Ishikawa (cell line): ENCODE measurements around the gene VPS37B.

Experiments used
- CEBPB ChIP-seq: IDR thresholded peaks from 2 replicates; pipeline ENCODE4 v1.6.1; 2012
- CREB1 ChIP-seq: IDR thresholded peaks from 2 replicates; pipeline ENCODE4 v1.6.1; 2012; ENCODE audit warnings: low read depth
- EGR1 ChIP-seq: IDR thresholded peaks from 2 replicates; pipeline ENCODE4 v1.6.1; 2012
- EP300 ChIP-seq: IDR thresholded peaks from 2 replicates; pipeline ENCODE4 v1.6.1; 2012; ENCODE audit warnings: borderline replicate concordance
- FOXM1 ChIP-seq: IDR thresholded peaks from 2 replicates; pipeline ENCODE4 v1.6.1; 2012; ENCODE audit warnings: low read depth, borderline replicate concordance
- NFIC ChIP-seq: IDR thresholded peaks from 2 replicates; pipeline ENCODE4 v1.6.1; 2012
- RAD21 ChIP-seq: IDR thresholded peaks from 2 replicates; pipeline ENCODE4 v1.6.1; 2012; ENCODE audit warnings: low read depth
- TAF1 ChIP-seq: IDR thresholded peaks from 2 replicates; pipeline ENCODE4 v1.6.1; 2012; ENCODE audit warnings: low read depth, mild to moderate bottlenecking
- TCF12 ChIP-seq: IDR thresholded peaks from 2 replicates; pipeline ENCODE4 v1.6.1; 2012; ENCODE audit warnings: low read depth
- TEAD4 ChIP-seq: IDR thresholded peaks from 2 replicates; pipeline ENCODE4 v1.6.1; 2012
- YY1 ChIP-seq: IDR thresholded peaks from 2 replicates; pipeline ENCODE4 v1.6.1; 2012; ENCODE audit warnings: low read depth
- ZBTB7A ChIP-seq: IDR thresholded peaks from 2 replicates; pipeline ENCODE4 v1.6.1; 2012; ENCODE audit warnings: low read depth
- TF ChIP-seq, protein P1 (sequence below): IDR thresholded peaks from 2 replicates; pipeline ENCODE4 v1.6.1; 2012
- TF ChIP-seq, protein P2 (sequence below): IDR thresholded peaks from 2 replicates; pipeline ENCODE4 v1.6.1; 2012
- TF ChIP-seq, protein P3 (sequence below): IDR thresholded peaks from 2 replicates; pipeline ENCODE4 v1.6.1; 2012; ENCODE audit warnings: low read depth, mild to moderate bottlenecking

VPS37B gene

DNA sequence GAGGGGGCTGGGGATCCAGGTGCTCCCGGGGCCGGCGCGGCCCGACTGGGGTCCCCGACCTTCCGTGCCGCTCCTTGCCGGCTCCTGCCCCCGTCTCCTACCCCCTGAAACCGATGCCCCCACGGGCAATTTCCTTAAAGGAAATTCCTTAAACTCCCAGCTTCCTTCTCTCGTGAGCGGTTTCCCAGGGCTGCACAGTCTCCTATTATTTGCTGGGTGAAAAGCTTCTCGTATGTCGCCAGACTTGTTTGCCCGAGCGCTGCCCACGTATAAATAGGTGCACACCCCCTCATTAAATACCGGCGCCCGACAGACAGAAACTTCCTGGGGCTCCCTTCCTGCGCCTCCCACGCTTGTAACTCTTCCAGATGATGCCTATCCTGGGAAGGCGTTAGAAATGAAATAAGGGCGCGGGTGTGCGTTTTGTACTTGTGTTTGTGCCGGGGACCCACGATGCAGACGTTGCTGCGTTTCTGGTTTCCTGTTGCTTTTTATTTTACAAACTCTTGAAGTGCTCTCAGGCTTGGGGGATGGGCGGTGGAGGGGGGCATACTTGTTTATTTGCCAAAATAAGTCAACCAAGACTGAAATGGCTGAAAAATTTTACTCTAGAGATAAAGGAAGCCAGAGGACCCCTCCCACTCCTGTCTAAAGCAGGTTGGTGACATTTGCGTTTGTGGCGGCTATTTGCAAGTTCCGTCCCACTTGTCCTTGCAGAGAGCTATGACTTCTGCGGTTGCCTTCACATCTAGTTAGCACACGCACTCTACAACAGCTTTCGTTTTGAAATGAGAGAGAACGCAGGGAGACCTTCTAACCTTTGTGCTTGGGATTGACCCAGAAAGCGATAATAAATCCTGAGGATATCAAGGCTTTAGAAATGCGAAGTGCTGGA is 59.6 kb downstream of the VPS37B start:
- TF ChIP-seq TEAD4 = peak; percentile 26; the same call in 1 of the 2 replicates
- TF ChIP-seq ZBTB7A = no peak
- peak; percentile 90 for TF ChIP-seq EGR1

DNA sequence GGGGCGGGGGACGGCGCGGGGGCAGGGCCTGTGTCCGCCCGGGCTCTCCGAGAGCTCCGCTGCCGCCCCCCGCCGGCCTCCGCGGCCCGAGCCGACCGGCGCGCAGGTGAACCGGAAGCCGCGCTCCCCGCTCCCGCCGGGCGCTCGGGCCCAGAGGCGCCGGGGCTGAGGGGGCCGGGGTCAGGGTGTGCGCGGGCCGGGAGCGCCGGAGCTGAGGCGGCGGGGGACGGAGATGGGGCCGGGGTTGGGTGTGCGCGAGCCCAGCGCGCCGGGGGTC is 60.2 kb downstream of the VPS37B start:
- TF ChIP-seq ZBTB7A = no peak
- no peak for TF ChIP-seq NFIC
- no peak for TF ChIP-seq TEAD4
- TF ChIP-seq EP300 = no peak
- TF ChIP-seq RAD21 = no peak
- no peak for TF ChIP-seq TCF12
- TF ChIP-seq, protein P1, sequence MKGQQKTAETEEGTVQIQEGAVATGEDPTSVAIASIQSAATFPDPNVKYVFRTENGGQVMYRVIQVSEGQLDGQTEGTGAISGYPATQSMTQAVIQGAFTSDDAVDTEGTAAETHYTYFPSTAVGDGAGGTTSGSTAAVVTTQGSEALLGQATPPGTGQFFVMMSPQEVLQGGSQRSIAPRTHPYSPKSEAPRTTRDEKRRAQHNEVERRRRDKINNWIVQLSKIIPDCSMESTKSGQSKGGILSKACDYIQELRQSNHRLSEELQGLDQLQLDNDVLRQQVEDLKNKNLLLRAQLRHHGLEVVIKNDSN = no peak
- no peak for TF ChIP-seq EGR1

DNA sequence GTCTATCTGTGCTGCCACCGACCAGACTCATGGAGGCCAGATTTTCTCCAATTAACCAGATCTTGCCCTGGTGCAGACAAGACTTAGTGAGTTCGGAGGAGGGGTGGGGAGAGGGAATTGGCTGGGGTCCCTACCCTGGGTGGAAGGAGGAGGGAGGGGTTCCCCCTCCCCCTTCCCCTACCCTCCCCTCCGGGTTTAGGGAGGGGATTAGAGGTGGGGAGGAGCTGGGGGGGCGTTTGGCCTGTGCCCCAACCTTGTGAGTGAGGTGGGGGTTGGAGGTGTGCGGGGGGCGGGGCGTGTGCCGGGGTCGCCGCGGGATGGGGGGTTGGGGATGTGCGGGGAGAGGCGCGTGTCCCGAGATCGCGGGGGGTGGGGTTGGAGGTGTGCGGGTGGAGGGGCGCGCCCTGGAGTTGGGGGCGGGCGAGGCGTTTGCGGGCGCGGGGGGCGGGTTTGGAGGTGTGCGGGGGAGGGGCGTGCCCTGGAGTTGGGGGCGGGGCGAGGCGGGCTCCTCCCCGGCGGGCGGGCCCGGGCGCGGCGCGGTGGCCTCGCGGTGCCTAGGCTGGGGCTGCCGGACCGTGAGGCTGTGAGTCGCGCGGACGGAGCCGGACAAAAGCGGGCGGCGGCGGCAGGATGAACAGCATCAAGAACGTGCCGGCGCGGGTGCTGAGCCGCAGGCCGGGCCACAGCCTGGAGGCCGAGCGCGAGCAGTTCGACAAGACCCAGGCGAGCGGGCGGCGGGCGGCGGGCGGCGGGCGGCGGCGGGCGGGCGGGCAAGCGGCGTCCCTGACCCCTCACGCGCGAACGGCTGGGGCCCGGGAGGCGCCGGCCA is 60.8 kb downstream of the VPS37B start, which contains the start of gene HIP1R:
Gene HIP1R (plus strand): TSS at position 537 of the 829 bp plus-strand sequence. CDS start 94 bp downstream, at position 631.
- TF ChIP-seq RAD21 (no peak), CEBPB (no peak), TEAD4 (no peak), TCF12 (no peak), YY1 (no peak), ZBTB7A (peak; percentile 87), EGR1 (no peak), NFIC (peak; percentile 20; the same call in 1 of the 2 replicates)
- TF ChIP-seq, protein P1 = no peak
- TF ChIP-seq, protein P2, sequence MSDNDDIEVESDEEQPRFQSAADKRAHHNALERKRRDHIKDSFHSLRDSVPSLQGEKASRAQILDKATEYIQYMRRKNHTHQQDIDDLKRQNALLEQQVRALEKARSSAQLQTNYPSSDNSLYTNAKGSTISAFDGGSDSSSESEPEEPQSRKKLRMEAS = 0 out of 2 replicates have a peak, but pooled peaks have one; percentile 16

- TF ChIP-seq CEBPB = no peak
- TF ChIP-seq YY1 = no peak
- TF ChIP-seq EGR1 = peak; percentile 81
- TF ChIP-seq, protein P3, sequence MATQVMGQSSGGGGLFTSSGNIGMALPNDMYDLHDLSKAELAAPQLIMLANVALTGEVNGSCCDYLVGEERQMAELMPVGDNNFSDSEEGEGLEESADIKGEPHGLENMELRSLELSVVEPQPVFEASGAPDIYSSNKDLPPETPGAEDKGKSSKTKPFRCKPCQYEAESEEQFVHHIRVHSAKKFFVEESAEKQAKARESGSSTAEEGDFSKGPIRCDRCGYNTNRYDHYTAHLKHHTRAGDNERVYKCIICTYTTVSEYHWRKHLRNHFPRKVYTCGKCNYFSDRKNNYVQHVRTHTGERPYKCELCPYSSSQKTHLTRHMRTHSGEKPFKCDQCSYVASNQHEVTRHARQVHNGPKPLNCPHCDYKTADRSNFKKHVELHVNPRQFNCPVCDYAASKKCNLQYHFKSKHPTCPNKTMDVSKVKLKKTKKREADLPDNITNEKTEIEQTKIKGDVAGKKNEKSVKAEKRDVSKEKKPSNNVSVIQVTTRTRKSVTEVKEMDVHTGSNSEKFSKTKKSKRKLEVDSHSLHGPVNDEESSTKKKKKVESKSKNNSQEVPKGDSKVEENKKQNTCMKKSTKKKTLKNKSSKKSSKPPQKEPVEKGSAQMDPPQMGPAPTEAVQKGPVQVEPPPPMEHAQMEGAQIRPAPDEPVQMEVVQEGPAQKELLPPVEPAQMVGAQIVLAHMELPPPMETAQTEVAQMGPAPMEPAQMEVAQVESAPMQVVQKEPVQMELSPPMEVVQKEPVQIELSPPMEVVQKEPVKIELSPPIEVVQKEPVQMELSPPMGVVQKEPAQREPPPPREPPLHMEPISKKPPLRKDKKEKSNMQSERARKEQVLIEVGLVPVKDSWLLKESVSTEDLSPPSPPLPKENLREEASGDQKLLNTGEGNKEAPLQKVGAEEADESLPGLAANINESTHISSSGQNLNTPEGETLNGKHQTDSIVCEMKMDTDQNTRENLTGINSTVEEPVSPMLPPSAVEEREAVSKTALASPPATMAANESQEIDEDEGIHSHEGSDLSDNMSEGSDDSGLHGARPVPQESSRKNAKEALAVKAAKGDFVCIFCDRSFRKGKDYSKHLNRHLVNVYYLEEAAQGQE = no peak
- TF ChIP-seq CREB1 = no peak
- no peak for TF ChIP-seq RAD21
- no peak for TF ChIP-seq TAF1
- TF ChIP-seq, protein P2 = peak; percentile 17; the same call in 1 of the 2 replicates
Observed at GRCh38 chr12:122834104-122834920, 61.6 kb downstream of the VPS37B start.

- no peak for TF ChIP-seq CEBPB
- no peak for TF ChIP-seq NFIC
- no peak for TF ChIP-seq YY1
- TF ChIP-seq TEAD4 = no peak
- no peak for TF ChIP-seq ZBTB7A
- TF ChIP-seq, protein P1 = no peak
- TF ChIP-seq EP300 = no peak
- TF ChIP-seq TCF12 = no peak
- no peak for TF ChIP-seq RAD21
- no peak for TF ChIP-seq CREB1
- no peak for TF ChIP-seq TAF1
- TF ChIP-seq, protein P3 = no peak
- TF ChIP-seq EGR1 = no peak
- TF ChIP-seq FOXM1 = no peak
- TF ChIP-seq, protein P2 = no peak
Observed at GRCh38 chr12:122830517-122831214, 65.3 kb downstream of the VPS37B start.
